ENCODE results near the gene CFAP126. TPM values are rescaled to one million over a fixed set of nuclear protein-coding genes. Genes with fewer than 3 reads are reported as not detected.

CFAP126 gene
- total and polyA plus RNA-seq, 2 of the 13 experiments (the other 11 are each of a cell fraction or from before 2014, with no cell fraction given) = not detected

DNA sequence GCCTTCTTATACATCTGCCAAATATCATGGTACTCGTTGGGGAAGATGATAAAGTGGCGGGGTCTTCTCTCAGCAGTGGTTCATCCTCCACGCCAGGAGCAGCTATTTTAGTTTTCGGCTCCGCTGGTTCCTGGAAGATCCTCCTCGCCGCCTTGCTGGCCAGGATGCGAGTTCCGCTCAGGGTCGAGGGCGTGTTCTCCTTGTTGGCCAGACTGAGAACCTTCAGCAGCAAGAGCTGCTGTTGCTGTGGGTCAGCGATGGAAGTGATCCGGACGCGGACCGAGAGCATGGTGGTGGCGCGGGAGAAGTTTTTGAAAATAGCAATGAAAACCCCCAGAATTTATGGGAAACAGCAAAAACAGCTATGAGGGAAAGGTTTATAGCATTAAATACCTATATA, 11.4 kb upstream of the CFAP126 start:
- no peak overlapping the region for H3K27ac ChIP-seq (ENCODE audit: extremely low read length, insufficient read depth, low read length)
- WGBS (ENCODE audit: low lambda C conversion rate) = 85% methylated on average over 18 of the region's 18 CpGs
- CTCF ChIA-PET (ENCODE audit: low intra/inter-chr PET ratio, low total read pairs) = no interaction called here

DNA sequence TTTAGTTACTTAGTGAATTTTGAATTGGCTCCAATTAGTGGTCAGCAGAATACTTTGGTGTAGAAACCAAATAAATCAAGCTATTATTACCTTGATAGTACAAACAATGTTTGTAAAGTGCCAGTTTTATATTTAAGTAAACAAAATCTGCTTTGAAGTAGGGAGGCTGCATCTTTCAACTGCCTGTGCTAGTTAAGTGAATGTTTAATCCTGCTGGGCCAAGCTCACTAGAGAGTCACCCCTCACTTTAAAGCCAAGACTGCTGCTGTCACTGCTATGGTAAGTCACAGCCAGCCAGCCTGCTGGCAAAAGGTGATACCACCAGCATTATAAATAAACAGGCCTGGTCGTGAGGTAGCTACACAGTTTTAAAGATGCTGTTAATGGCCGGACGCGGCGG, 10.3 kb upstream of the CFAP126 start:
- POLR2A ChIA-PET = no interaction called here
- peaks cover 16% of the 10 kb centered on the region for H3K4me1 ChIP-seq (ENCODE audit: insufficient read depth, low read length)
- BruUV-seq (replicated peaks) = no TSS peak
- no peak overlapping the region for H3K4me3 ChIP-seq (replicated peaks in 1 of 3; ENCODE audit: insufficient read depth in 1 of 3, low read depth in 2 of 3, low read length in 3 of 3)
- TF ChIP-seq ZNF3 (CRISPR knock-in tag; IDR thresholded peaks at IDR 0.05) = peak; percentile 68; the same call in 1 of the 2 replicates
- 0 out of 2 replicates have a peak, but pooled peaks have one; percentile 25 for TF ChIP-seq TCF7 (IDR thresholded peaks at IDR 0.05; ENCODE audit: low read depth)
- TF ChIP-seq MYNN (CRISPR knock-in tag; IDR thresholded peaks at IDR 0.05; ENCODE audit: low read depth) = no peak
- no peaks in the 10 kb centered on the region for H3K36me3 ChIP-seq (replicated peaks in 1 of 2; ENCODE audit: control insufficient read depth in 1 of 2, insufficient read depth in 2 of 2, low read length in 2 of 2)
- DNase-seq (ENCODE audit: low spot score) (no peak), FAIRE-seq (no peak), ATAC-seq (peak; percentile 64)
- intact Hi-C loops (cut with micrococcal nuclease; ENCODE audit: unreplicated experiment) = no loop called here
- no peak overlapping the region for H3K9ac ChIP-seq (ENCODE audit: insufficient read depth, low read depth, low read length)
- H2AFZ ChIP-seq (ENCODE audit: low read length) = no peak overlapping the region
- H3K79me2 ChIP-seq (ENCODE audit: insufficient read depth, low read length) = no peaks in the 10 kb centered on the region
- no peak overlapping the region for H3K27ac ChIP-seq (ENCODE audit: extremely low read length, insufficient read depth, low read length)
- H3K4me2 ChIP-seq (ENCODE audit: low read depth, low read length) = no peak overlapping the region
- no peaks in the 10 kb centered on the region for H4K20me1 ChIP-seq (ENCODE audit: insufficient read depth, low read length)
- CTCF ChIA-PET (ENCODE audit: low intra/inter-chr PET ratio, low total read pairs) = no interaction called here
- 75% methylated on average over 5 of the region's 5 CpGs for WGBS (ENCODE audit: low lambda C conversion rate)
- H3K9me3 ChIP-seq (ENCODE audit: low read length) = no peaks in the 10 kb centered on the region
- in situ Hi-C loops (cut with HindIII; ENCODE audit: extremely low pct_ligation_motif_present, low pct_unique_long_range_greater_than_20kb) = no loop called here
- H3K27me3 ChIP-seq (ENCODE audit: control insufficient read depth in 1 of 2, insufficient read depth in 2 of 2, low read length in 2 of 2) = no peaks in the 10 kb centered on the region

More for the DNA sequence above, 11.4 kb upstream of the CFAP126 start:
- no peak for DNase-seq (ENCODE audit: low spot score)
- Histone ChIP-seq H3K79me2 (ENCODE audit: insufficient read depth, low read length) (no peaks in the 10 kb centered on the region), H3K36me3 (replicated peaks in 1 of 2; ENCODE audit: control insufficient read depth in 1 of 2, insufficient read depth in 2 of 2, low read length in 2 of 2) (no peaks in the 10 kb centered on the region), H3K27me3 (ENCODE audit: control insufficient read depth in 1 of 2, insufficient read depth in 2 of 2, low read length in 2 of 2) (no peaks in the 10 kb centered on the region), H3K9ac (ENCODE audit: insufficient read depth, low read depth, low read length) (no peak overlapping the region), H2AFZ (ENCODE audit: low read length) (no peak overlapping the region), H3K4me1 (ENCODE audit: insufficient read depth, low read length) (peaks cover 16% of the 10 kb centered on the region), H3K4me2 (ENCODE audit: low read depth, low read length) (no peak overlapping the region), H3K4me3 (replicated peaks in 1 of 3; ENCODE audit: insufficient read depth in 1 of 3, low read depth in 2 of 3, low read length in 3 of 3) (no peak overlapping the region), H4K20me1 (ENCODE audit: insufficient read depth, low read length) (no peaks in the 10 kb centered on the region), H3K9me3 (ENCODE audit: low read length) (no peaks in the 10 kb centered on the region)
- no TSS peak for BruUV-seq (replicated peaks)
- no peak for FAIRE-seq
- POLR2A ChIA-PET = no interaction called here
- intact Hi-C loops (cut with micrococcal nuclease; ENCODE audit: unreplicated experiment) = no loop called here
- TF ChIP-seq MEIS1 (CRISPR knock-in tag; IDR thresholded peaks at IDR 0.05; ENCODE audit: borderline replicate concordance) (no peak), ZNF703 (CRISPR knock-in tag; IDR thresholded peaks at IDR 0.05; ENCODE audit: borderline replicate concordance) (no peak), ZMYM3 (CRISPR knock-in tag; IDR thresholded peaks at IDR 0.05) (no peak)
- no peak for ATAC-seq
- in situ Hi-C loops (cut with HindIII; ENCODE audit: extremely low pct_ligation_motif_present, low pct_unique_long_range_greater_than_20kb) = no loop called here

All from HepG2 (cell line).